HG03045 (cell line): ENCODE measurements around the gene MYO1F.

Experiments used
- ATAC-seq: cut with Tn5 transposase; IDR thresholded peaks from one replicate; pipeline ENCODE4 v1.9.1; 2021; ENCODE audit warnings: mild to moderate bottlenecking, moderate library complexity; ENCODE audit not compliant: unreplicated experiment

Gene MYO1F

GRCh38 chr19:8499048-8499833 lies 78.0 kb downstream of the MYO1F start:
- no peak for ATAC-seq

- ATAC-seq = no peak
These were observed 78.9 kb downstream of the MYO1F start for GRCh38 chr19:8498295-8498694.

- no peak for ATAC-seq
These were observed 83.1 kb downstream of the MYO1F start for GRCh38 chr19:8494158-8494557.

GRCh38 chr19:8491574-8491973 lies 85.7 kb downstream of the MYO1F start:
- no peak for ATAC-seq

GRCh38 chr19:8490873-8491272 lies 86.4 kb downstream of the MYO1F start:
- ATAC-seq = no peak

GRCh38 chr19:8490395-8490760 lies 86.9 kb downstream of the MYO1F start:
- no peak for ATAC-seq

GRCh38 chr19:8489561-8490394 lies 87.5 kb downstream of the MYO1F start:
- ATAC-seq = no peak

GRCh38 chr19:8488365-8488764 lies 88.9 kb downstream of the MYO1F start:
- ATAC-seq = no peak

- peak; percentile 59 for ATAC-seq
These were observed 89.9 kb downstream of the MYO1F start for GRCh38 chr19:8487137-8487851.

GRCh38 chr19:8486661-8487136 lies 90.5 kb downstream of the MYO1F start:
- ATAC-seq = no peak

- ATAC-seq = no peak
These were observed 91.5 kb downstream of the MYO1F start for GRCh38 chr19:8485561-8486371.

GRCh38 chr19:8484331-8484894 lies 92.8 kb downstream of the MYO1F start:
- ATAC-seq = no peak

- no peak for ATAC-seq
These were observed 94.1 kb downstream of the MYO1F start for GRCh38 chr19:8483165-8483564.

- no peak for ATAC-seq
These were observed 94.5 kb downstream of the MYO1F start for GRCh38 chr19:8482696-8483095.

- no peak for ATAC-seq
These were observed 95.6 kb downstream of the MYO1F start for GRCh38 chr19:8481616-8482015.

- no peak for ATAC-seq
These were observed 96.0 kb downstream of the MYO1F start for GRCh38 chr19:8481201-8481600.

- no peak for ATAC-seq
These were observed 98.6 kb downstream of the MYO1F start for GRCh38 chr19:8478598-8478997.

- ATAC-seq = no peak
These were observed 99.4 kb downstream of the MYO1F start for GRCh38 chr19:8477889-8478288.

- ATAC-seq = no peak
These were observed 100.7 kb downstream of the MYO1F start for GRCh38 chr19:8476524-8476923.

GRCh38 chr19:8475005-8475404 lies 102.2 kb downstream of the MYO1F start:
- no peak for ATAC-seq
